ENCODE measurements around the gene TOMM22.

Gene TOMM22

GRCh38 chr22:38652859-38653258 is 28.9 kb upstream of the TOMM22 start (continued):
- TF ChIP-seq, protein P1, sequence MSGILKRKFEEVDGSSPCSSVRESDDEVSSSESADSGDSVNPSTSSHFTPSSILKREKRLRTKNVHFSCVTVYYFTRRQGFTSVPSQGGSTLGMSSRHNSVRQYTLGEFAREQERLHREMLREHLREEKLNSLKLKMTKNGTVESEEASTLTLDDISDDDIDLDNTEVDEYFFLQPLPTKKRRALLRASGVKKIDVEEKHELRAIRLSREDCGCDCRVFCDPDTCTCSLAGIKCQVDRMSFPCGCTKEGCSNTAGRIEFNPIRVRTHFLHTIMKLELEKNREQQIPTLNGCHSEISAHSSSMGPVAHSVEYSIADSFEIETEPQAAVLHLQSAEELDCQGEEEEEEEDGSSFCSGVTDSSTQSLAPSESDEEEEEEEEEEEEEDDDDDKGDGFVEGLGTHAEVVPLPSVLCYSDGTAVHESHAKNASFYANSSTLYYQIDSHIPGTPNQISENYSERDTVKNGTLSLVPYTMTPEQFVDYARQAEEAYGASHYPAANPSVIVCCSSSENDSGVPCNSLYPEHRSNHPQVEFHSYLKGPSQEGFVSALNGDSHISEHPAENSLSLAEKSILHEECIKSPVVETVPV (CRISPR knock-in tag; IDR thresholded peaks at IDR 0.05), result no peak
- TF ChIP-seq POU6F1 (CRISPR knock-in tag; IDR thresholded peaks at IDR 0.05; ENCODE audit: borderline replicate concordance, low read depth), result no peak

- TF ChIP-seq ZNF70 (CRISPR knock-in tag; IDR thresholded peaks at IDR 0.05), result no peak
- no peak for TF ChIP-seq SNAI2 (CRISPR knock-in tag; IDR thresholded peaks at IDR 0.05)
- TF ChIP-seq ESRRG (CRISPR knock-in tag; IDR thresholded peaks at IDR 0.05), result no peak
- no peak for ATAC-seq
These were observed 28.0 kb upstream of the TOMM22 start for GRCh38 chr22:38653741-38654140.

- no peak for TF ChIP-seq CREB5 (CRISPR knock-in tag; IDR thresholded peaks at IDR 0.05; ENCODE audit: low read depth)
- TF ChIP-seq ISL1 (CRISPR knock-in tag; IDR thresholded peaks at IDR 0.05), result no peak
- TF ChIP-seq CSDC2 (CRISPR knock-in tag; IDR thresholded peaks at IDR 0.05), result no peak
- no peak for TF ChIP-seq BACH2 (CRISPR knock-in tag; IDR thresholded peaks at IDR 0.05; ENCODE audit: borderline replicate concordance)
- TF ChIP-seq ZC3H10 (CRISPR knock-in tag; IDR thresholded peaks at IDR 0.05), result no peak
- no peak for TF ChIP-seq ZNF70 (CRISPR knock-in tag; IDR thresholded peaks at IDR 0.05)
- no peak for TF ChIP-seq ESRRG (CRISPR knock-in tag; IDR thresholded peaks at IDR 0.05)
- no peak for TF ChIP-seq ZNF8 (CRISPR knock-in tag; IDR thresholded peaks at IDR 0.05)
- TF ChIP-seq ZNF565 (CRISPR knock-in tag; conservative IDR thresholded peaks at IDR 0.05; ENCODE audit: low read depth), result no peak
- no peak for TF ChIP-seq SNAI2 (CRISPR knock-in tag; IDR thresholded peaks at IDR 0.05)
- TF ChIP-seq RARB (CRISPR knock-in tag; IDR thresholded peaks at IDR 0.05), result no peak
- no peak for TF ChIP-seq POU6F1 (CRISPR knock-in tag; IDR thresholded peaks at IDR 0.05; ENCODE audit: borderline replicate concordance, low read depth)
- TF ChIP-seq, protein P1 (CRISPR knock-in tag; IDR thresholded peaks at IDR 0.05), result no peak
- no peak for TF ChIP-seq OSR1 (CRISPR knock-in tag; IDR thresholded peaks at IDR 0.05)
- TF ChIP-seq TOX (CRISPR knock-in tag; IDR thresholded peaks at IDR 0.05; ENCODE audit: borderline replicate concordance), result no peak
- no peak for TF ChIP-seq ZFP3 (CRISPR knock-in tag; IDR thresholded peaks at IDR 0.05)
- peak; percentile 24 for ATAC-seq
These were observed 26.1 kb upstream of the TOMM22 start for GRCh38 chr22:38655519-38656255.

DNA sequence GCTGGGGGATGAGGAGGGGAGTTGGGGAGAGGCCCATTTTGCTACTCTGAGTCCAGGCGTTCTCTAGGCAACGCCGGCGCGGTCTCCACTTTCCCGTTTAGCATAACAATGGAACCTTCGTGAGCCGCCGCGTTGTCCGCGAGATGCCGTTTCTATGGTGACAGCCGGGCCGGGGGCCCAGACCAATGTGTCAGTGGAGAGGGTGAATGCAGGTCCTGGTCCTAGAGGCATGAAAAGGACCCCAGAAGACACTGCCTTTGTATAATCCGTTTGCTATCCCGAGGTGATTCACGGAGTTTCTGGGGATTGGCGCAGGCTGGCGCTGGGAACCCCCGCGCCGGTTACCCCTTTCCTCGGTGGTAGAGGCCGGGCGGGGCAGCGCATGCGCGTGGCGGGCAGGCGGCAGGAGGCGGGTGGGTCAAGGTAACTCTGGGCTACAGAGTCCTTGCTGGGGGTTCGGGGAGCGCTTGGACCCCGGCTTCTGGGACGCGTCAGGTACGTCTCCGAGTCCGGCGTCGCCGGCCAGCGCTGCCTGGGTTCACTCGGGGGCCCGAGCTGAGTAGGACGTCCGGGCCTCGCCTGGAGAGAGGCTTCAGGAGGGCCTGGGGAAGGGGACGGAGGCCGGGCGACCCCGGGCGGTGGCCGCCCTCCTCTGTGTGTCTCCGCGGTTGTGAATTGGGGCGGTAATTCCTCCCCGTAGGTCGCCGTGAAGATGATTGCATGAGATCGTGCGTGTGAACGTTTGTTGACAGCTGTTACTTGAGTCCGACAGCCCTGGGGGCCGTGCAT is 25.3 kb upstream of the TOMM22 start, which contains the start of the genes CBY1 and FAM227A:
Gene CBY1, plus strand, starts transcription at position 383 of the 789 bp plus-strand sequence. CDS start 11,417 bp downstream, outside the sequence.
Gene FAM227A, minus strand, starts transcription at position 137 of the 789 bp plus-strand sequence. CDS start 6,224 bp downstream, outside the sequence.
- peak; percentile 92 for ATAC-seq
- TF ChIP-seq BACH2 (CRISPR knock-in tag; IDR thresholded peaks at IDR 0.05; ENCODE audit: borderline replicate concordance) (no peak), TCF4 (CRISPR knock-in tag; IDR thresholded peaks at IDR 0.05; ENCODE audit: borderline replicate concordance) (no peak), ESRRG (CRISPR knock-in tag; IDR thresholded peaks at IDR 0.05) (no peak), ZFP3 (CRISPR knock-in tag; IDR thresholded peaks at IDR 0.05) (no peak), ZNF565 (CRISPR knock-in tag; conservative IDR thresholded peaks at IDR 0.05; ENCODE audit: low read depth) (no peak), TOX (CRISPR knock-in tag; IDR thresholded peaks at IDR 0.05; ENCODE audit: borderline replicate concordance) (no peak), POU6F1 (CRISPR knock-in tag; IDR thresholded peaks at IDR 0.05; ENCODE audit: borderline replicate concordance, low read depth) (no peak), CSDC2 (CRISPR knock-in tag; IDR thresholded peaks at IDR 0.05) (no peak), ZNF8 (CRISPR knock-in tag; IDR thresholded peaks at IDR 0.05) (no peak), ZFP30 (CRISPR knock-in tag; IDR thresholded peaks at IDR 0.05) (no peak), OSR1 (CRISPR knock-in tag; IDR thresholded peaks at IDR 0.05) (no peak), ISL1 (CRISPR knock-in tag; IDR thresholded peaks at IDR 0.05) (no peak)
- TF ChIP-seq, protein P1 (CRISPR knock-in tag; IDR thresholded peaks at IDR 0.05), result no peak

All from SK-N-SH treated with all-trans-retinoic acid at 6 μM for 48 hours (cell line).